GM19023 (cell line): ENCODE results near the gene VPS8.
A peak's percentile ranks its signal among the peaks of the same experiment; 100 is the strongest.
"Not testable (repeated sequence)": the region's sequence is repeated elsewhere in the genome, so short reads cannot be mapped to it uniquely, and the experiment has no call there.

ENCODE experiments used
- ATAC-seq: cut with Tn5 transposase; IDR thresholded peaks from one replicate; pipeline ENCODE4 v1.9.1; 2021; ENCODE audit warnings: mild to moderate bottlenecking, moderate library complexity; ENCODE audit not compliant: unreplicated experiment

VPS8 gene

DNA sequence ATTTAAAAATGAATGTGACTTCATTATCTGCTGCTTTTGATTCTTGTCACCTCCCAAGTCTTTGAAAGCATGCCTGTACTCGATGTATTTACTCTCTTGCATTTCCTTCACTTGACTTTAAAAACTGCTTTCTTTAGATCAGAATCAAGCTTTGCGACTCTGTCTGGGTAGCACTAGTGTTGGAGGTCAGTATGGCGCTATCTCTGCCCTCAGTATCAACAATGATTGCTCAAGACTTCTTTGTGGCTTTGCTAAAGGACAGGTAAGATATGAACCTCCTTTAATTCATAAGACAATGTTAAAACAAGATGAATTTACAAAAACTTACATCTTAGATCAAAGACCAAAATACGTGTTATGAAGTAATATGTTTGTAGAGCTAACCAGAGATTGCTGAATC is 37.0 kb downstream of the VPS8 start:
- ATAC-seq: no peak

DNA sequence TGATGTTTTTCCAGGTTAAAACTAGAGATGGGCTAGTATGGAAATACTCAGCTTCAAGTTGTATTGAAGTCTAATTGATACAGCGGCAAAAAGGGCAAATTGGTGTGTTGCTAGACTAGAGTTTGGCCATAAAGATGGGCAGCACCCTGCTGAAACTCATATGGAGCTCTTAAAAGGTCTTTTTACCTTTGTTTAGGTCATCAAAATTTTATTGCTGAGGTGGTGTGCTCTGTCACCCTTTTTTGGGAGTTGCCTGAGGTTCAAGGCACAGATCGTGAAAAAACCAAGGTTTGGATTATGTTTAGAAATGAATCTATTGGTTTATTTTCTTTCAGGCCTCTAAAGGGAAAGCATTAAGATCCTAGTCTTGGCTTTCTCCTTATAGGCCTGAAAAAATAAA is 38.2 kb downstream of the VPS8 start:
- ATAC-seq: no peak

DNA sequence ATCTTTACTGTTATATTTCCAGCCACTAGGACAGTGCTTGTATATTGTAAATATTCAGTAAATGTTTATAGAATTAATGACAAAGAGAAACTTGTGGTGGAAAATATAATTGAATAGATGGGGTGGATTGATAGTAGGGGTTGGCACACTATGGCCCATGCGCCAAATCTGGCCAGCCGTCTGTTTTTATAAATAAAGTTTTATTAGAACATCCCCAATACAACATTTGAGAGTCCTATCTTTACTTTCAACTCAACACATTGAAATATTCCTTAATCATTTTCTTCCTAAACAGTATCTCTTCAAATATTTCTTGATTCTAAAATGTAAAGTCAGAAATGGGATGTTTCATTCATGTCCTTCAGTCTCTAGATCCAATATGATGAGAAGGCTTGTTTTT is 45.1 kb downstream of the VPS8 start:
- ATAC-seq: no peak

DNA sequence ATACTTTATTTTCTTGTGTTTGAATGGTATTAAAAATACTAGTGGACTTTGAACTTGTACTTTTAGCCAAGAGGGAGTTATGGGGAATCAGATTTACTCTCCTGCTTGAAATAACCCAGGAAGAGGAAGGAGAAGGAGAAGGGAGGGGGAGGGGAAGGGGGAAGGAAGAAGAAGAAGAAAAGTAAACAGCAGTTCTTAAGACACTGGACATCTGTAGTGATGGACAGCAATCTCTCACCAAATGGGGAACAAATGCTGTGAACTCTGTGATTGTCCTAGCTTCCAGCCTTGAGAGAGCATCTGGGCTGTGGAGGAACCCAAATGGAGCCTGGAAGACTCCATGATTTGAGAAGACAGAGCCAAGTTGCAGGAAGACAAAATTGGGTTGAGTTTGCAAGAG is 52.0 kb downstream of the VPS8 start:
- ATAC-seq: no peak

DNA sequence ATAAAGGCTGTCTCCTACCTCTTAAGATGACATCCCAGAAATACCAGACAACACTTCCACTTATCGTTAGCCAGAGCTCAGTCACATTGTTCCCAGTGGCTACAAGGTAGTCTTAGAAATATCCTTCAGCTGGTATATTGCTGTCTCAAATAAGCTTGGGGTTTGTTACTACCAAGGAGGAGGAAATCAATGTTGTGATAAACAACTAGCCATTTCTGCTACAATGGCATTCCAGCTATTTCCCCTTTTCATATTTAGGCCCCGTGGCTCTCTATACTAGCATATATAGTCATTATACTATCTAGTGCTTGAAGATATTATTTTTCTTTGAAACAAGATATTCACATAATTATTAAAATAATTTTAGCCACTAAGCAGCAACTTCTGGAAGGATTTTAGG is 56.5 kb downstream of the VPS8 start:
- ATAC-seq: no peak

DNA sequence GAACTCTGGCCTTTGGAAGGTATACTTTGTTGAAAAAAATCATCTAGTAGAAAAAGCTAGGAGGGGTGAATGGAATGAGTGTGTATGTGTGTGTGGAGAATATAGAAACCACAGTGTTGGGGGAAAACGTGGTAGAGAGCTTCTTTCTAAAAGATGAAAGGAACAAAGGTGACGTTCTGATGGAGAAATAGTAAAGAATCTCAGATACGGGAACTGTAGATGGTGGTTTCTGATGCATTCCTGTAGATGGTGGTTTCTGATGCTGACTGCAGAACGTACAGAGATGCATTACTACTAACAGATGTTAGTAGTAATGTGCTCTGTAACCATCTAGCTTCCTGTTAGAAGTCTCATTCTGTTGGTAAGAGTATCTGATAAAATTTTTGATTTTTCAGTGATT is 60.2 kb downstream of the VPS8 start:
- ATAC-seq: no peak

DNA sequence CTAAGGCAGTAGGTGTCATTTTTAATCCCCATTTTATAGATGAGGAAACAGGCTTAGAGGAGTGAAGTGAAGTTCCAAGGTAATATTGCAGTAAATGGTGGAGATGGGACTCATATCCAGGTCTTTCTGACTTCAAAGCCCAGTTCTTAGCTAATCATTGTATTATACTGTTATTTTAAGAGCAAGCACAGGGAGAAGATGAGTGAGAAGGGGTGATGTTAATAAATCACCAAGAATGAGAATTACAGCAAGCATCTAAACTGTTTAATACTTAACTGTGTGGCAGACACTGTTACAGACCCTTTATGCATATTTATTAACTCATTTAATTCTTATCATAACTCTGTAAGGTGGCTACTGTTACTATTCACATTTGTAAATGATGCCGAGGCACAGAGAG is 61.2 kb downstream of the VPS8 start:
- ATAC-seq: no peak

DNA sequence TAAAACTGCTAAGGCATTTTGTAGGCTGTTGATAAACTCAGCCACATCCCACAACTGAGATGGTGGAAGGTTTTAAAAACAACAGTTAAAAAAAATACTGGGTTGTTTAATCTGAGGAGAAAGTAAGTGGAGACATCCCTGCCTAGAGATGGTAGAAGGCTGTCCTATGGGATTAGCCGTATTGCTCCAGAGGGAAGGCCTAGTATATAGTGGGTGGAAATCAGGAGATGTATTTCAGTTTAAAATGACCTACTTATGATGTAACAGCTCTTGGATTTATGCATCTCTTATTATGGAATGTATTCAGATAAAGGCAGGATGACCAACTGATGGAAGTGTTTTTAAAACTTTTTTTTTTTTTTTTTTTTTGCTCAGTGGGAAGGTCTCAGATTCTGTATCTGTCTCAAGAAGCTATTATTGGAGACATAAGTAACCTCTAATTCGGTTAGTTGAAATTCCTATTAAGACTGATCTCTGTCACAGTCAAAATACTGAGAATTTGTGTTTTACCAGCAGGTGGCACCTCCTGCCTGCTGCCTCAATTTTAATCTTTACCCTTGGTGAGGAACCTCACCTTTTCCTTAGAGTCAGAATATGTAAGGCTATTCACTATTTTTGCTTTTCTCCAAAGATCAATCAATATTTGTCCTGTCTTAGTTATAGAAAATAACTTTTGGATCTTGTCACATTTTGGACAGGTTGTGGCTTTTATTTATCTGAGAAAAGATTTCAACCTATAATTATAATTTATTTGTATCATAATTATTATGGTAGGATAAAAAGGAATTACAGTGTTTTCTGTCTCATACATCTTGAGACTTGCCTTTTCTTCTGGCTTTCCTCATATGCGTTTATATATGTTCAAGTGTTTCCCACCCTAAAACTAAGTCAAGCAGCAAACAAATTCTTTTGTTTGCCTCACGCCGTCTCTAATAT is 63.0 kb downstream of the VPS8 start:
- ATAC-seq: no peak

DNA sequence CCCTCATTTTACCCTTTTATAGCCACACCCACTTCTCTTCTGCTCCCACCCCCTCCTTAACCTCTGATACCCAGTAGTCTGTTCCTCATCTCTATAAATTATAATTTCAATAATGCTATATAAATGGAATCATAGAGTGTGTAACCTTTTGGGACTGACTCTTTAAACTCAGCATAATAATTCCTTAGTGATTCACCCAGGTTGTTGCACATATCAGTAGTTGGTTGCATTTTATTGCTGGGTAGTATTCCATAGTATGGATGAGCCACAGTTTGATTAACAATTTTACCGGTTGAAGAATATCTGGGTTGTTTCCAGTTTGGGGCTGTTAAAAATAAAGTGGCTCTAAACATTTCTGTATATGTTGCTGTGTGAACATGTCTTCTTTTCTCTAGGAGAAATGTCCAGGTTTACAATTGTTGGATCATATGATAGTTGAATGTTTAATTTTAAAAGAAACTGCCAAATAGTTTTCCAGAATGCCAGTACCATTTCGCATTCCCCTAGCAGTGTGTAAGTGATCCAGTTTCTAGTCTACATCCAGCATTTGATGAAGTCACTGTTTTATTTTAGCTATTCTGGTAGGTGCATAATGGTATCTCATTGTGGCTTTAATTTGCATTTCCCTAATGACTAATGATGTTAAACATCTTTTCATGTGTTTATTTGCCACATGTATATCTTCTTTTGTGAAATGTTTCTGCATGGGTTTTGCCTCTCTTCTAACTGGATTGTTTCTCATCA is 68.5 kb downstream of the VPS8 start:
- ATAC-seq: no peak

DNA sequence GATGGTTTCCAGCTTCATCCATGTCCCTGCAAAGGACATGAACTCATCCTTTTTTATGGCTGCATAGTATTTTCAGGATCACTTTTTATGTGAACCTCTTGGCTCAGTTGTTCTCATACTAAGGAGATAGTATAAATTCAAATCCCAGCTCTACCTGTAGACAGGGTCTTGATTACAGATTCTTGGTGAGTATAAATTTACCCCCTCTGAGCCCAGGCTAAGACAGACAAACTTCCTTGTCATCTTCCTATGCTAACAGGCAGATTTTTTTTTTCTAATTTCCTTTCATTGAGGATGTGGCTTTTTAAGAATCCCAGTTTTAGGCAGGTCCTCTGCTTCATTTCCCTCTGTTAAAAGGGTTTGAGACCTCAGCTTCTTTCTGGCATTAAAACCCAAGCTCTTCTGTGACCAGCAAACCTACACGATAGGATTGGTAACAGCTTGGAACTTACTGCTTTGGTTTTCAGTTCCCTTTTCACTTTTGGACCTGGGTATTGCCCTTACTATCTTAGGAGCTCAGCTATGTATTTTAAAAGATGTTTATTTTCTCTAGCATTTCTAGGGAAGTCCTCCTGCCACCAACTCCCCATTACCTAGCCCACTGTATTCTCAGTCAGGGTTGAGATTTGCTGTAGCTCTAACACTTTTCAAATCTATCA is 72.5 kb downstream of the VPS8 start:
- peak; percentile 99 for ATAC-seq

DNA sequence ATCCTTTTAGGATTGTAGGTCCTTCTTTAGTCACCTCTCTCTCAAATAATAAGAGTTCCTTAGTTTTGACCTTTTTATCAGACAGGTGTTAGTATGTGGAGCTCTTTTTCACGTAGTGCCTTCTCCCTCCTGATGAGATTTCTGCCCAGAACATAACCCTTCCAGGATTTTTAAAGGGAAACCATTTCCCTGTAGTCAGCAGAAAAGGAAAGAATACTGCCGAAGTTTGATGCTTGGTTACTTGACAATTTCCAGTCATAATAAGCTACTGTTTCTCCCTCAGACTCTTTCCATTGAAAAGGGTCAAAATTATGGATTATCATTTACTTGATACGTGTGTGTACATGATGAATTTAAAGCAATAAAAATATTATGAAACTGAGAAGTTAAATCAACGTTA is 73.1 kb downstream of the VPS8 start:
- no peak for ATAC-seq

DNA sequence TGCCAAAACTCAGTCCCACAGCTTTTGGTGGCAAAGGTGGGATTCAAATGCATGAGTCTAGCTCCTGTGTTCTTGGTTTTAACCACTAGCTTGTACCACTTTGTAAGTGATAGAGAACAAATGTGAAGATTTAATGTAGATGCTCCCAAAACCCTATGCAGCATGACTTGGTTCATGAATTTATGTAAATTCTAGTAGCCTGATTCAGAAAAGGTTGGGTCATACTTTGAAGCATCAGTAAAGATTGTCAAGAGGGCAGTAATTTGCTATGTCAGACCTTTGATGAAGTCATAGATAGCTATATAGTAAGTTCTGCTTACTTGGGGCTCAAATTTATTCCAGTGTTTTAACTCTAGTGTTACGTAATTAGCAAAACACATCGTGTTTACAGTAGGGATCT is 75.6 kb downstream of the VPS8 start:
- ATAC-seq: no peak

DNA sequence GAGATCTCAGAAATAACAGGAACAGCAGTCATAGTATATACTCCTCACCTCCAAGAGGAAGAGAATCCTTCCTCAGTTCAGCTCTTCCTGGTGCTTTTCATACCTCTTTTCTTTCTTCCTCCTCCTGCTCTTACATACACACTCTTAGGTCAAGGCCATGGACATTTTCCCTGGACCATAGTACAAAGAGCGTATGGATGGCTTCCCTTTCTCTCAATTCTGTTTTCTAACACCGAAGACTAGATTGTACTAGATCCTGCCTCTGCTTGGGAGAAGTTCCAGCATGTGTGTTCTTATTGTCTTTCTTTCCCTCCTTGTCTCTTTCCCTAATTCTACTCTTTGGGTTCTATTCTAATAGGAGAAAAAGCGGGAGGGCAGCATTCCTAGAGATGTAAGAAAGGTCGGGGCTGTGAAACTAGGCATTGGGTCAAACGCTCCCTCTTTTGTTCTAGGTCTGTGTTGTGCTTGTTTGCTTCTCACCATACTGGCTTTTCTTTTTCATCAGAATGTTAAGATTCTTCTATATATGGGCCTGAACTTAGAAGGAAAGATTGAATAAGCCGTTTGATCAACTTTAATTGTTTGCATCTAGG is 77.4 kb downstream of the VPS8 start:
- no peak for ATAC-seq

DNA sequence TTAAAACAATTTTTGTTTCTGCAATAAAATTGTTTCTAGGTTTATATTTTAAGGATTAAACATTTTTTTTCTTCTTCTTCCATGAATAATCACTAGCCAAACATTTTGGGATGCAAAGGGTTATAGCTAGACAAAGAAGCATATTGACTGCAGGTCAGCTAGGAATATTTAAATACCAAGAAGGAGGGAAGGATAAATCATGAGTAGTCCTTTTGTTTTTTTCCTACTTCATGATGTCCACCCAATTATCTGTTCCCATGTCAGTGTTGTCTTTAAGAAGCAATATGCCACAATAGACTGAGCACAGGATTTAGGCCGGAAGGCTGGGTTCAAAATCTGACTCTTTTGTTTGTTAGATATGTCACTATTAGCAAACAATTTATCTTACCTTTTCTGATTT is 82.1 kb downstream of the VPS8 start:
- no peak for ATAC-seq

DNA sequence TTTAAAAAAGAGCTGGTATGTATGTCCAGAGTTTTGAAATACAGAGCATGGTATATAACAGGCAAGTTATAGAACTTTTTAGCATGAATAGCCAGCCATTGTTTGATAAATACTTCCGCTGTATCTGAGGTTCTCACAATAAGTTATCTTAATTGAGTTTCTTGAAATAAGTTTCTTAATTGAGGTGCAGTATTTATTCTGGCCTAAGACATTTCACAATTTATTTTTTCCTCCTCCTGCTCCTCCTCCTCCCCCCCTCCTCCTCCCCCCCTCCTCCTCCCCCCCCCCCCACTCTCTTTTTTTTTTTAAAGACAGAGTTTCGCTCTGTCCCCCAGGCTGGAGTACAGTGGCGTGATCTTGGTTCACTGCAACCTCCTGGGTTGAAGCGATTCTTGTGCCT is 83.4 kb downstream of the VPS8 start:
- ATAC-seq: no peak

DNA sequence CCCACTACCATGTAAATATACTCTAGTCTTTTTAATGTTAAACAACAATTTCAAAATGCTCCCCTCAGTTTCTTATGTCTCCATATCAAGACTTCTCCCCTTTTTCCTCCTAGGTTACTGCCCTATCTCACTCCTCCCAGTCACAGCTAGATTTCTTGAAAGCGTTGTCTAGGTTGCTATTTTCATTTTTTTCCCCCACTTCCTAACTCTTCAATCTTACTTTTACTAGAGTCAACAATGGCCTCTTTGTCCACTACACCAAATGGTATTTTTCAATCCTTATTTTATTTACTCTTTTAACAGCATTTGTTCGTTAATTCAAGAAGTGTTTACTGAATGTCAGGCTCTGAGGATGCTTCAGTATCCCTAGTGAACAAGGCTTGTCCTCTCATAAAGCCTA is 84.4 kb downstream of the VPS8 start:
- ATAC-seq: no peak

DNA sequence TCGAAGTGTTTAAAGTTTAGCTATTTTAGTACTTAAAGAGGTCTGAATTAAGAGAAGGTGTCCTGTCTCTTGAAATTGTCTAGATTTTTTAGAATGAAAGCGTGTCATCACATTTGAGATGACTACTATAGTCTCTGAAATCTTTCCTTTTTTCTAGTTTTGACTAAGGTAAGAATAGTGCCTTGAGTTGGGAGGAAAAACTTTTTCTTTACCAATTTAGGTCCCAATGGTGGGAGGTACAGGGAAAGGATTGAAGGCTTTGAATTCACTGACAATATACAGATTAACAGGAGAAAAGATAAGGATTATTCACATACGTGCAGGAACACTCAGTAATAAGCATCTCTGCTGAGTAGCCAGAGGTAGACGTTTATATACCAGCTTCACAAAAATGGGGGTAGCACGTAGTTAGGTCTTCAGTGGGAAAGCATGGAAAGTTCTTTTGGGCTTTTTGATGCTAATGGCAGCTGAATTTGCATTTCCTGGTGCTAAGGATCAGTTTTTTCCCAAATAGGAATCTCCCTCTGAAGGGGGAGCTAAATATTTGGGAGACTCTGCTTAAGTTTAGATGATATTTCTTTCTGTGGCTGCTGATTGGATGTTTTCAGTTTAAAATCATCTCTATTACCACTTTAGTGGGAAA is 88.1 kb downstream of the VPS8 start:
- ATAC-seq: no peak

DNA sequence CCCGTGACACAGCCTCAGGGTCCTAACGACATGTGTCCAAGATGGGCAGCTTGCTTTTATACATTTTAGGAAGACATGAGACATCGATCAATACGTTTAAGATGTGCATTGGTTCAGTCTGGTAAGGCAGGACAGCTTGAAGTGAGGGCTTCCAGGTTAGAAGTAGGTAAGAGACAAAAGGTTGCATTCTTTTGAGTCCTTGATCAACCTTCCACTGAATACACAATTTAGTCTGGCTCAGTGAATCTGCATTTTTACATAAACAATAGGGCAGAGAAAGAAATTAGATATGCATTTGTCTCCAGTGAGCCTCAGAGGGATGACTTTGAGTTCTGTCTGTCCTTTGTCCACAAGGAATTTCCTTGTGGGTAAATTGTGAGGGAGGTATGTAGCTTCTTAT is 95.1 kb downstream of the VPS8 start:
- ATAC-seq: not testable (repeated sequence)

DNA sequence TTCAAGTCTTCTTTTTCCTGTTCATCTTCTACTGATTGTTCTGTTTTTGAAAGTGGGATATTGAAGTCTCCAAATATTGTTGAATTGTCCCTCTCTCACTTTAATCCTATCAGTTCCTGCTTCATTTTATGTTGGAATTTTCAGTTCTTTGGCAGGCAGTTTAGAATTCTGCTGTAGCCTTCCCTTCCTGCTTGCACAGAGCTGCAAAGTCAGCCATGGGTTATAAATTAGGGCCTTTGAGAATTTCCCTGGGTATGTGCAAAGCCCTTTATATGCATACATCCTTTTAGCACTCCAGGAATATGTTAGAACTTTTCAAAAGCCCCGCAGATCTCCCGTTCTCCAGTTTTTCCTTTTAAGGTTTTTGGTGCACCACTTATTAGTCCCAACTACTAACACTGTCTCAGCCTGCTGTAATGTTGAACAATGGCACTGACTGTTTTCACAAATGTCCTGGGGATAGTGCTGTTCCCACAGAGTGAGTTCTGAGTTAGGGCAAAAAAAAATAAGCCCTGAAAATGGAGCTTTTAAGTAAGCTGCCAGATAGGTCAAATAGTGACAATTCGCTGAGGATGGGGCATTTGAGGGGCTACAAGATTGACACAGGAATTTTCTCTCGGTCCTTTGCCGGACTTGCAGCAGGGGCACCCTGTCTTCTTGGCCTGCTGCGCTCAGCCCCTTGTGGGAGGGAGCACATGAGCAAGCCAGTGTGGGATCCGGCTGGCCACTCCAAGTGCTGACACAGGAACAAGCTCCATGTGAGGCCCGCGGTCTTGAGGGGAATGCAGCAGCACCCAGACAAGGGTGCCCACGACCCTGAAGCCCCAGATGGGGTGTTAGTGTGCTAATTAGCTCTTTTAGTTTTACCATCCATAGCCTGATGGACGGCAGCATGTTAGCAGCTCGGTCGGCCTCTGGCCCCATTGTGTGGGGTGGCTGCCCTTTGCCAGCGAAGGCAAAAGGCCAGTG is 96.0 kb downstream of the VPS8 start:
- ATAC-seq: no peak

DNA sequence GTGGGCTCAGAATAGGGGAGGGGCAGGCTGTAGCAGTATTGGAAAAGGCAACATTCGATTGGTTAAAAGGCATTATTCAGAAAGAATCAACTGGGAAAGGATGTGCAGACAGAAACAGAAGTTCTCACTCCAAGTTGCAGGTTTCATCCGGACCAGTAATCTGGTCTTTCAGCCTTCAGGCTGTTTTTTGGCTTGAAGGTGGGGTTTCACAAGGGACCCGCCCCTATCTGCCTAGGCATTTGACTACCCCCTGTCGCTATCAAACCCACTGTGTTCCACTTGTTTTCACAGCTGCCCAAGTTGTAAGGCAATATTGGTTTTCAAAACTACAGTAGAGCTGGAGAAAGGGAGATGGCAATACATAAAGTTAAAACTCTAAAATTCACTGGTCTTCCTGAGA is 96.9 kb downstream of the VPS8 start:
- no peak for ATAC-seq
